ENCODE data around the gene DCST1.

DNA sequence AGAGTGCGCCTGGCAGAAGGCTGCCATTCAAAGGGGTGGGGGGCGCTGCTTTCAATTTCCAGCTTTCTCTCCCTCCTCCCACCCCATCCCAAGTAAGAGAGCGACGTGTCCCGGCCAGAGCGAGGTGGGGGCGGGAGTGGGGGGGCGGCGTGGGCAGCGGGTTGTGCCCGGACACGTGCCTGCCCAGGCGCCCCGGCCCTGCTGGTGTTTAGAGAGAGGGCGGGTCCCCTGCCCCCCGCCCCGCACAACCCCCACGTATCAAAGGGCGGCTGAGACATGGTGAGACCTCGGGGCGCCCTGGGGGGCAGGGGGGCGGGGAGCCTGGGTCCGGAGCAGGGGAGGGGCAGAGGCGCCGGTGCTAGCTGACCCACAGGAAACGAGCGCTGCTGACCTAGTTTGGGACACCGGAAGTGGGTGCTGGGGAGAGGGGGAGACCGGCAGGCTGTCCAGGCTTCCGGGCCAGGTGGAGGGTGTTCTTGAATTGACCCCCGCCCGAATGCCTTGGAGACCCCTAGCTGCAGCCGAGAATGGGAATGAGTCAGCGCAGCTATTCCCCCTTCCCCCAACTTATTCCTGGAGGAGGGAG is 29.8 kb upstream of the DCST1 start:
- TF ChIP-seq, protein P1, sequence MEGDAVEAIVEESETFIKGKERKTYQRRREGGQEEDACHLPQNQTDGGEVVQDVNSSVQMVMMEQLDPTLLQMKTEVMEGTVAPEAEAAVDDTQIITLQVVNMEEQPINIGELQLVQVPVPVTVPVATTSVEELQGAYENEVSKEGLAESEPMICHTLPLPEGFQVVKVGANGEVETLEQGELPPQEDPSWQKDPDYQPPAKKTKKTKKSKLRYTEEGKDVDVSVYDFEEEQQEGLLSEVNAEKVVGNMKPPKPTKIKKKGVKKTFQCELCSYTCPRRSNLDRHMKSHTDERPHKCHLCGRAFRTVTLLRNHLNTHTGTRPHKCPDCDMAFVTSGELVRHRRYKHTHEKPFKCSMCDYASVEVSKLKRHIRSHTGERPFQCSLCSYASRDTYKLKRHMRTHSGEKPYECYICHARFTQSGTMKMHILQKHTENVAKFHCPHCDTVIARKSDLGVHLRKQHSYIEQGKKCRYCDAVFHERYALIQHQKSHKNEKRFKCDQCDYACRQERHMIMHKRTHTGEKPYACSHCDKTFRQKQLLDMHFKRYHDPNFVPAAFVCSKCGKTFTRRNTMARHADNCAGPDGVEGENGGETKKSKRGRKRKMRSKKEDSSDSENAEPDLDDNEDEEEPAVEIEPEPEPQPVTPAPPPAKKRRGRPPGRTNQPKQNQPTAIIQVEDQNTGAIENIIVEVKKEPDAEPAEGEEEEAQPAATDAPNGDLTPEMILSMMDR (conservative IDR thresholded peaks at IDR 0.05) = no peak
- no peak for TF ChIP-seq EZH2 (IDR thresholded peaks at IDR 0.05; ENCODE audit: low read depth)
